ENCODE data around the gene LILRB4.
"Not testable (repeated sequence)": the region's sequence is repeated elsewhere in the genome, so short reads cannot be mapped to it uniquely, and the experiment has no call there.

Gene LILRB4

GRCh38 chr19:54691582-54692297 lies 29.0 kb downstream of the LILRB4 start:
- DNase-seq (ENCODE audit: low read depth in 2 of 3, low spot score in 2 of 3): no peak

GRCh38 chr19:54692298-54692615 lies 29.5 kb downstream of the LILRB4 start:
- DNase-seq (ENCODE audit: low read depth in 2 of 3, low spot score in 2 of 3): no peak

GRCh38 chr19:54694648-54695047 lies 31.9 kb downstream of the LILRB4 start:
- no peak for DNase-seq (ENCODE audit: low read depth in 2 of 3, low spot score in 2 of 3)

- DNase-seq (ENCODE audit: low read depth in 2 of 3, low spot score in 2 of 3): no peak
Measured at GRCh38 chr19:54696117-54696548, 33.3 kb downstream of the LILRB4 start.

GRCh38 chr19:54696766-54697165 lies 34.0 kb downstream of the LILRB4 start:
- DNase-seq (ENCODE audit: low read depth in 2 of 3, low spot score in 2 of 3): no peak

- DNase-seq (ENCODE audit: low read depth in 2 of 3, low spot score in 2 of 3): not testable (repeated sequence)
Measured at GRCh38 chr19:54697716-54698115, 34.9 kb downstream of the LILRB4 start.

- DNase-seq (ENCODE audit: low read depth in 2 of 3, low spot score in 2 of 3): no peak
Measured at GRCh38 chr19:54704928-54705327, 42.1 kb downstream of the LILRB4 start.

GRCh38 chr19:54707962-54708361 lies 45.2 kb downstream of the LILRB4 start:
- no peak for DNase-seq (ENCODE audit: low read depth in 2 of 3, low spot score in 2 of 3)

- no peak for DNase-seq (ENCODE audit: low read depth in 2 of 3, low spot score in 2 of 3)
Measured at GRCh38 chr19:54708781-54709180, 46.0 kb downstream of the LILRB4 start.

GRCh38 chr19:54709212-54709948 lies 46.6 kb downstream of the LILRB4 start:
- DNase-seq (ENCODE audit: low read depth in 2 of 3, low spot score in 2 of 3): no peak

GRCh38 chr19:54709956-54710355 lies 47.2 kb downstream of the LILRB4 start:
- DNase-seq (ENCODE audit: low read depth in 2 of 3, low spot score in 2 of 3): not testable (repeated sequence)
